Measurements from ENCODE around the gene ST6GALNAC3. TPM values are rescaled to one million over a fixed set of nuclear protein-coding genes. Genes with fewer than 3 reads are reported as not detected.
"Not testable (repeated sequence)": the region's sequence is repeated elsewhere in the genome, so short reads cannot be mapped to it uniquely, and the experiment has no call there.

The ST6GALNAC3 gene
- total RNA-seq, 6 experiments from 2014 or later = 1.4 to 3.2 (median 2.6) TPM

DNA sequence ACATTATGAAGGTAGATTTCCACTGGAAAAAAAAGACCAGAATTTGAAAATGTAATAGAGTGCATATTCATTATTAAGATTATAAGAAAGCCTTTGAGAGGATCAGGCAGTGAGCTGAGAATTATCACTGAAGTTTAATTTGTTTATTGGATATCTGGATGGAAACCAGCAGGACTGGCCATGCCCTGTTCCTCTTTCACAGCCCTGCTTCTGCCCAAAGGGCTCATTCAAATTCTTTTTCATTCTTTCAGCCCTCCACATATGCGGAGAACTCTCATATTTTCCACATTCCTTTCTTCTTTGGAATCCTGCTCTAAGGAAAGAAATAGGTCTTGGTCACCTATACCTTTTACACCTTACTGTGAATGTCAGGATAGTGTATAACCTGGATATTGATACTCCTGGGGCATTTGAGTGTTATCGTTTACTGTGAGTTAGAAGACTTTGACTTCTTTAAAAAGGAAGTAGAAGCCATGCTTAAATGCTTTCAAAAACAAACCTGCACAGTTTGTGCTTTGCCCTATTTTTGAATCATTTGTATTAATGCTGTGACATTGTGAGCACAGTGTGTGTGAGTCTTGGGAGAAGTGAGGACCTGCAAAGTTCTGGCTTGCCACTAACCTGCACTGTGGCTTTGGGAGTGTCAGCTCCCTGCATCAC is 35.5 kb downstream of the ST6GALNAC3 start:
- H3K4me3 ChIP-seq = no peak overlapping the region
- DNase-seq = no peak
- no peaks in the 10 kb centered on the region for H3K9me3 ChIP-seq
- H3K4me1 ChIP-seq = no peaks in the 10 kb centered on the region
- no peak overlapping the region for H3K27ac ChIP-seq
- intact Hi-C loops (cut with DNase I) = no loop called here
- H3K36me3 ChIP-seq = no peaks in the 10 kb centered on the region
- TF ChIP-seq POLR2A (IDR thresholded peaks at IDR 0.05) = no peak
- TF ChIP-seq, protein P1, sequence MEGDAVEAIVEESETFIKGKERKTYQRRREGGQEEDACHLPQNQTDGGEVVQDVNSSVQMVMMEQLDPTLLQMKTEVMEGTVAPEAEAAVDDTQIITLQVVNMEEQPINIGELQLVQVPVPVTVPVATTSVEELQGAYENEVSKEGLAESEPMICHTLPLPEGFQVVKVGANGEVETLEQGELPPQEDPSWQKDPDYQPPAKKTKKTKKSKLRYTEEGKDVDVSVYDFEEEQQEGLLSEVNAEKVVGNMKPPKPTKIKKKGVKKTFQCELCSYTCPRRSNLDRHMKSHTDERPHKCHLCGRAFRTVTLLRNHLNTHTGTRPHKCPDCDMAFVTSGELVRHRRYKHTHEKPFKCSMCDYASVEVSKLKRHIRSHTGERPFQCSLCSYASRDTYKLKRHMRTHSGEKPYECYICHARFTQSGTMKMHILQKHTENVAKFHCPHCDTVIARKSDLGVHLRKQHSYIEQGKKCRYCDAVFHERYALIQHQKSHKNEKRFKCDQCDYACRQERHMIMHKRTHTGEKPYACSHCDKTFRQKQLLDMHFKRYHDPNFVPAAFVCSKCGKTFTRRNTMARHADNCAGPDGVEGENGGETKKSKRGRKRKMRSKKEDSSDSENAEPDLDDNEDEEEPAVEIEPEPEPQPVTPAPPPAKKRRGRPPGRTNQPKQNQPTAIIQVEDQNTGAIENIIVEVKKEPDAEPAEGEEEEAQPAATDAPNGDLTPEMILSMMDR (IDR thresholded peaks at IDR 0.05) = no peak
- no peak for ATAC-seq
- H3K27me3 ChIP-seq = no peaks in the 10 kb centered on the region
- WGBS (ENCODE audit: insufficient coverage, low coverage, low lambda C conversion rate, missing lambda C conversion rate) = 19% methylated on average over 2 of the region's 2 CpGs

DNA sequence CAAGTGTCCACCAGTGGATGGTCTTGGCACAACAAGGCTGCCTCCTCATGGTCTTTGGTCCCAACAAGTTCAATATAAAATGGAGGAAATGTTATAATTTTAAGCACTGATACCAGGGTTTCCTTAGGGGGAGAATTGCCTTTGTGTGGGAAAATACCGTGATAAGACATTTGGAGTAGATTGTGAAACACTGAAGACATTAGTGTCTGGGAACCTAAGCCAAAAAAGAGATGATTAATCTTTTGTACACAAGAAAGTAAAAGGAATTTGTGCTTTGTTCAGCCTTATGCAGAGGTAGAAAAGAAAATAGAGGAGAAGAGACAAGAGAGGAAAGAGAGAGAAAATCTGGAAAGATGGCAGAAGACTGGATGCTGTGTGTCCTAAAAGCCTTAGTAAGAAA is 36.1 kb downstream of the ST6GALNAC3 start:
- ATAC-seq = no peak
- Histone ChIP-seq H3K36me3 (no peaks in the 10 kb centered on the region), H3K4me1 (no peaks in the 10 kb centered on the region), H3K4me3 (no peak overlapping the region), H3K27me3 (no peaks in the 10 kb centered on the region), H3K9me3 (no peaks in the 10 kb centered on the region), H3K27ac (no peak overlapping the region)
- intact Hi-C loops (cut with DNase I) = no loop called here
- TF ChIP-seq, protein P1 (IDR thresholded peaks at IDR 0.05) = no peak
- no peak for TF ChIP-seq POLR2A (IDR thresholded peaks at IDR 0.05)
- WGBS (ENCODE audit: insufficient coverage, low coverage, low lambda C conversion rate, missing lambda C conversion rate) = 100% methylated on average over 1 of the region's 1 CpG
- no peak for DNase-seq

DNA sequence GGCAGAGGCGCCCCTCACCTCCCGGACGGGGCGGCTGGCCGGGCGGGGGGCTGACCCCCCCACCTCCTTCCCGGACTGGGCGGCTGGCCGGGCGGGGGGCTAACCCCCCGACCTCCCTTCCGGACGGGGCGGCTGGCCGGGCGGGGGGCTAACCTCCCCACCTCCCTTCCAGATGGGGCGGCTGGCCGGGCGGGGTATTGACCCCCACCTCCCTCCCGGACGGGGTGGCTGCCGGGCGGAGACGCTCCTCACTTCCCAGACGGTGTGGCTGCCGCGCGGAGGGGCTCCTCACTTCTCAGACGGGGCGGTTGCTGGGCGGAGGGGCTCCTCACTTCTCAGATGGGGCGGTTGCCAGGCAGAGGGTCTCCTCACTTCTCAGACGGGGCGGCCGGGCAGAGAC is 37.8 kb downstream of the ST6GALNAC3 start:
- H3K4me3 ChIP-seq; H3K4me1 ChIP-seq; ATAC-seq; H3K27ac ChIP-seq; intact Hi-C loops (cut with DNase I); H3K9me3 ChIP-seq; H3K36me3 ChIP-seq; DNase-seq; H3K27me3 ChIP-seq: not testable (repeated sequence)
- no CpG with 5 or more reads among the region's 35 CpGs for WGBS (ENCODE audit: insufficient coverage, low coverage, low lambda C conversion rate, missing lambda C conversion rate)

DNA sequence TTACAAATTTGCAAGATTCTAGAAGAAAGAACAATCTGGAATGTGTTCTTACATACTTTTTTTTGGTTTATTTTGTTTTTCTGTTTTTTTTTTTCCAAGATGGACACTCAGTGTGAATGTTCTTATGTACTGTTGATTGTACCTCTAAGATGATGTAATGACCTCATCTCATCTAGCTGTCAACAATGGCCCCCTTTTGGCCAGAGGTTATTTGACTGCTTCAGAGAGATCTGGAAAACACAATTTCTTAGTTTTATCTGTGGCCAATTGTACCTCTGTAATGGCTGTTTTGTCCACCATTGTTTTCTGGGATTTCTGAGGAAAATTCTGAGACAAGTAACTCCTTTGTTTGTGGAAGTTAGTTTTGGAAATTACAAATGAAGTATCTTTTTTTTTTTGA is 38.9 kb downstream of the ST6GALNAC3 start:
- no peaks in the 10 kb centered on the region for H3K27me3 ChIP-seq
- TF ChIP-seq, protein P1 (IDR thresholded peaks at IDR 0.05) = no peak
- TF ChIP-seq POLR2A (IDR thresholded peaks at IDR 0.05) = no peak
- DNase-seq = no peak
- H3K4me1 ChIP-seq = no peaks in the 10 kb centered on the region
- intact Hi-C loops (cut with DNase I) = no loop called here
- no peaks in the 10 kb centered on the region for H3K36me3 ChIP-seq
- no peak for ATAC-seq
- H3K4me3 ChIP-seq = no peak overlapping the region
- no peak overlapping the region for H3K27ac ChIP-seq
- H3K9me3 ChIP-seq = no peaks in the 10 kb centered on the region

DNA sequence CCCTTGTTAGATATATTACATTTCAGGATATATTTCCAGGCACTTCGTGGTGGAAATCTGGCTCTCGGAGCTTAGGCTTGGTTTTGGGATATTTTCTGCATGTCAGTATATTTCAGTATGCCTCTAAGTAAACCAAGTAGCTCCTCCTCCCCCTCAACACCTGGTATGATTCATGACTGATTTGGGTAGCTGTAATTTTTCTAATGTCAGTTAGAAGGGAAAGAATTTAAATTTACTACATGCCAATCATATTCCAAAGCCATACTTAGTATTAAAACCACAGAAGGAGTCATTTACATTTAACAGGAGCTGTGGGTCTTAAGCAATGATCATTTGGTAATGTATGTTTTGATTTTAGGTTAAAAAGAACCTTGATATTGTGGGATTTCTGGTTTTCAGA is 40.6 kb downstream of the ST6GALNAC3 start:
- H3K4me3 ChIP-seq = no peak overlapping the region

More for the DNA sequence above, 40.6 kb downstream of the ST6GALNAC3 start:
- Histone ChIP-seq H3K9me3 (no peaks in the 10 kb centered on the region), H3K27me3 (no peaks in the 10 kb centered on the region), H3K27ac (no peak overlapping the region), H3K36me3 (no peaks in the 10 kb centered on the region), H3K4me1 (no peaks in the 10 kb centered on the region)
- ATAC-seq (no peak), DNase-seq (no peak)
- intact Hi-C loops (cut with DNase I) = no loop called here
- TF ChIP-seq, protein P1 (IDR thresholded peaks at IDR 0.05) = no peak
- TF ChIP-seq POLR2A (IDR thresholded peaks at IDR 0.05) = no peak
- 81% methylated on average over 2 of the region's 2 CpGs for WGBS (ENCODE audit: insufficient coverage, low coverage, low lambda C conversion rate, missing lambda C conversion rate)
